Spleen (tissue), 7 donors: ENCODE measurements around the gene CCNL1.

ENCODE experiments used
- POLR2A ChIP-seq, 3 donors: fragments of 450-650 bp; IDR thresholded peaks; one replicate each; pipeline ENCODE4 v1.5.1; 2017; ENCODE audit warnings: antibody characterized with exemption in 3 of 3, mild to moderate bottlenecking in 1 of 3
- POLR2AphosphoS5 ChIP-seq, 3 donors: sonication (generic); formaldehyde crosslinking; IDR thresholded peaks; one replicate each; pipeline ENCODE4 v1.5.1; 2017; ENCODE audit warnings: antibody characterized with exemption in 3 of 3
- TF ChIP-seq, protein P1 (sequence below), 11 experiments: fragments of 200-600 bp in 7 of 11; fragments of 450-650 bp in 4 of 11; sonication (generic) in 4 of 11; IDR thresholded peaks in 8 of 11; conservative IDR thresholded peaks in 3 of 11; 1 replicate in 7 of 11; 2 replicates in 4 of 11; pipeline versions ENCODE4 v1.4.0 to v1.8.0; 2016 to 2021; ENCODE audit warnings: antibody characterized with exemption in 11 of 11, inconsistent platforms in 4 of 11, mild to moderate bottlenecking in 1 of 11
- donor health status: DM: no; HTN: no; CAD: no; lungs with moderate emphysema.
- donor health status: DM: no; HTN: no; CAD: no.
- donor health status: DM: no; HTN: no; CAD: no.

DNA sequence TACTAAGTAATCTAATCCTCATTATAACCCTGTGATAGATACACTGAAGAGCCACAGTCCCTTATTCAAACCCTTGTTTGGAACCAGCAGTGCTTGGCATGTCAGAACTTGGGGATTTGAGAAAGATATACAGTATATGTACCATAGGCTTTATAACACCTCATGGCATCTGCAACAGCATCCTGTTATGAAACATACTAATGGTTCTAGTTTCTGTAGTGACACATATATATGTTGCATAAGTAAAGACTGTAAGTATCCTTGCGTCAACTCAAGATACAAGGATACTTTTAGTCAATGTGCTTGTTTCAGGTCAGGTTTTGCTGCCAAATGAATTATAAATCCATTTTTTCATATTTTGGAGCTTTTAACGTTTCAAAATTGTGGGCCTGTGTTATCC, 58.5 kb downstream of the CCNL1 start:
- TF ChIP-seq, protein P1, sequence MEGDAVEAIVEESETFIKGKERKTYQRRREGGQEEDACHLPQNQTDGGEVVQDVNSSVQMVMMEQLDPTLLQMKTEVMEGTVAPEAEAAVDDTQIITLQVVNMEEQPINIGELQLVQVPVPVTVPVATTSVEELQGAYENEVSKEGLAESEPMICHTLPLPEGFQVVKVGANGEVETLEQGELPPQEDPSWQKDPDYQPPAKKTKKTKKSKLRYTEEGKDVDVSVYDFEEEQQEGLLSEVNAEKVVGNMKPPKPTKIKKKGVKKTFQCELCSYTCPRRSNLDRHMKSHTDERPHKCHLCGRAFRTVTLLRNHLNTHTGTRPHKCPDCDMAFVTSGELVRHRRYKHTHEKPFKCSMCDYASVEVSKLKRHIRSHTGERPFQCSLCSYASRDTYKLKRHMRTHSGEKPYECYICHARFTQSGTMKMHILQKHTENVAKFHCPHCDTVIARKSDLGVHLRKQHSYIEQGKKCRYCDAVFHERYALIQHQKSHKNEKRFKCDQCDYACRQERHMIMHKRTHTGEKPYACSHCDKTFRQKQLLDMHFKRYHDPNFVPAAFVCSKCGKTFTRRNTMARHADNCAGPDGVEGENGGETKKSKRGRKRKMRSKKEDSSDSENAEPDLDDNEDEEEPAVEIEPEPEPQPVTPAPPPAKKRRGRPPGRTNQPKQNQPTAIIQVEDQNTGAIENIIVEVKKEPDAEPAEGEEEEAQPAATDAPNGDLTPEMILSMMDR (IDR thresholded peaks at IDR 0.05 in 8 of 11, conservative IDR thresholded peaks at IDR 0.05 in 3 of 11) = no peak
- TF ChIP-seq POLR2A (IDR thresholded peaks at IDR 0.05) = no peak
- TF ChIP-seq POLR2AphosphoS5 (IDR thresholded peaks at IDR 0.05) = no peak
